NCI-H82 treated with DMSO at 0.1 percent for 48 hours (cell line): ENCODE data around the gene MRPS24.

Experiments used
- DNase-seq: peaks from one replicate; lab custom pipeline; 2025; ENCODE audit not compliant: unreplicated experiment; lab: John Stamatoyannopoulos, UW

Gene MRPS24

GRCh38 chr7:43877968-43878864, 8.9 kb upstream of the MRPS24 start:
- DNase-seq, result no peak

- no peak for DNase-seq
Measured at GRCh38 chr7:43876976-43877745, 7.8 kb upstream of the MRPS24 start.

GRCh38 chr7:43876241-43876640, 6.9 kb upstream of the MRPS24 start:
- no peak for DNase-seq

- no peak for DNase-seq
Measured at GRCh38 chr7:43873300-43873699, 4.0 kb upstream of the MRPS24 start.

- DNase-seq, result no peak
Measured at GRCh38 chr7:43872406-43873110, 3.2 kb upstream of the MRPS24 start.

- DNase-seq, result no peak
Measured at GRCh38 chr7:43871064-43871463, 1.7 kb upstream of the MRPS24 start.

GRCh38 chr7:43870316-43870715, 999 bp upstream of the MRPS24 start:
- no peak for DNase-seq

GRCh38 chr7:43869867-43870240, 537 bp upstream of the MRPS24 start:
- no peak for DNase-seq

- DNase-seq, result no peak
Measured at GRCh38 chr7:43868681-43869005, 674 bp downstream of the MRPS24 start.

GRCh38 chr7:43868181-43868580, 1.1 kb downstream of the MRPS24 start:
- DNase-seq, result no peak

GRCh38 chr7:43865277-43865676, 4.0 kb downstream of the MRPS24 start:
- DNase-seq, result no peak

- no peak for DNase-seq
Measured at GRCh38 chr7:43864126-43864525, 5.2 kb downstream of the MRPS24 start.

GRCh38 chr7:43856996-43857395, 12.3 kb downstream of the MRPS24 start:
- DNase-seq, result no peak

GRCh38 chr7:43856316-43856715, 13.0 kb downstream of the MRPS24 start:
- DNase-seq, result no peak

GRCh38 chr7:43855176-43855575, 14.1 kb downstream of the MRPS24 start:
- no peak for DNase-seq

- no peak for DNase-seq
Measured at GRCh38 chr7:43851805-43852204, 17.5 kb downstream of the MRPS24 start.

- DNase-seq, result no peak
Measured at GRCh38 chr7:43850348-43851116, 18.8 kb downstream of the MRPS24 start.

- no peak for DNase-seq
Measured at GRCh38 chr7:43849047-43849446, 20.3 kb downstream of the MRPS24 start.

GRCh38 chr7:43847496-43847895, 21.8 kb downstream of the MRPS24 start:
- no peak for DNase-seq

GRCh38 chr7:43844662-43845061, 24.7 kb downstream of the MRPS24 start:
- no peak for DNase-seq

- no peak for DNase-seq
Measured at GRCh38 chr7:43844257-43844656, 25.1 kb downstream of the MRPS24 start.
